ENCODE measurements around the gene MZB1.

GRCh38 chr5:139401546-139401945 is 11.8 kb upstream of the MZB1 start:
- TF ChIP-seq POLR2A (IDR thresholded peaks at IDR 0.05): no peak
- TF ChIP-seq CTCF (IDR thresholded peaks at IDR 0.05): no peak
- TF ChIP-seq POLR2AphosphoS5 (IDR thresholded peaks at IDR 0.05; ENCODE audit: insufficient read depth in 1 of 2, low read depth in 1 of 2): no peak

Data from vagina (tissue), 2 donors.